H1 (cell line): Measurements from ENCODE around the gene UBE2G2. TPM values are rescaled to one million over a fixed set of nuclear protein-coding genes. Genes with fewer than 3 reads are reported as not detected.

Source experiments
- CTCF ChIA-PET: fragments of 300-600 bp; sonication (Branson Sonifier 250); formaldehyde crosslinking; loops from one replicate; lab custom pipeline; 2021; ENCODE audit not compliant: partially characterized antibody; lab: Charles Lee
- POLR2A ChIA-PET: fragments of 300-600 bp; sonication (Branson Sonifier 250); formaldehyde crosslinking; loops from one replicate; lab custom pipeline; 2021; ENCODE audit warnings: inconsistent platforms; ENCODE audit not compliant: partially characterized antibody; lab: Charles Lee
- DNase-seq, 2 experiments: peaks; one replicate each; pipeline versions ENCODE4 v3.0.0 to v3.0.0-alpha.2; 2010 to 2022; ENCODE audit warnings: low spot score in 2 of 2, low read depth in 1 of 2, mixed read lengths in 1 of 2
- FAIRE-seq: peaks from 2 replicates; lab custom pipeline; 2011; peaks lifted over from hg19 to GRCh38; lab: Jason Lieb, UNC
- H2AFZ ChIP-seq: 2 replicates; pipeline ENCODE4 v1.8.1; 2012; ENCODE audit warnings: low read length, inconsistent platforms
- H2AK5ac ChIP-seq: 2 replicates; pipeline ENCODE4 v1.6.1; 2013; ENCODE audit warnings: low read depth, low read length
- H2BK120ac ChIP-seq: replicated peaks from 2 replicates; pipeline ENCODE3; 2013; ENCODE audit warnings: low read depth, low read length, inconsistent platforms
- H2BK12ac ChIP-seq: 2 replicates; pipeline ENCODE4 v1.6.1; 2013; ENCODE audit warnings: low read depth, low read length
- H2BK15ac ChIP-seq: 2 replicates; pipeline ENCODE4 v1.6.1; 2013; ENCODE audit warnings: low read length
- H2BK20ac ChIP-seq: 2 replicates; pipeline ENCODE4 v1.6.1; 2013; ENCODE audit warnings: low read length
- H2BK5ac ChIP-seq: 2 replicates; pipeline ENCODE4 v1.6.1; 2013; ENCODE audit warnings: low read depth, low read length
- H3K14ac ChIP-seq: 2 replicates; pipeline ENCODE4 v1.6.1; 2013; ENCODE audit warnings: inconsistent platforms; ENCODE audit not compliant: insufficient read length
- H3K18ac ChIP-seq: 2 replicates; pipeline ENCODE4 v1.6.1; 2013; ENCODE audit warnings: low read length; ENCODE audit errors: extremely low read depth
- H3K23ac ChIP-seq: 2 replicates; pipeline ENCODE4 v1.6.1; 2013; ENCODE audit warnings: inconsistent platforms; ENCODE audit not compliant: insufficient read length
- H3K23me2 ChIP-seq: 2 replicates; pipeline ENCODE4 v1.6.1; 2013; ENCODE audit warnings: low read depth, low read length
- H3K27ac ChIP-seq: 2 replicates; pipeline ENCODE4 v1.6.1; 2011; ENCODE audit warnings: low read depth, low read length, inconsistent platforms
- H3K27me3 ChIP-seq, 4 experiments: replicated peaks in 1 of 4; 1 replicate in 1 of 4; 2 replicates in 3 of 4; pipeline versions ENCODE4 v1.6.1 to v1.8.1; 2011 to 2013; ENCODE audit warnings: low read length in 3 of 4, mild to moderate bottlenecking in 3 of 4, inconsistent platforms in 2 of 4, mixed read lengths in 2 of 4, moderate library complexity in 1 of 4; ENCODE audit not compliant: control insufficient read depth in 3 of 4, insufficient read depth in 3 of 4; ENCODE audit errors: extremely low read depth in 1 of 4
- H3K36me3 ChIP-seq, 4 experiments: 2 replicates each; pipeline versions ENCODE4 v1.6.1 to v1.8.1; 2011 to 2013; ENCODE audit warnings: mild to moderate bottlenecking in 4 of 4, low read length in 3 of 4, moderate library complexity in 2 of 4, control low read depth in 1 of 4, inconsistent platforms in 1 of 4; ENCODE audit not compliant: insufficient read depth in 4 of 4, control insufficient read depth in 2 of 4
- H3K4ac ChIP-seq: replicated peaks from 2 replicates; pipeline ENCODE3; 2013; ENCODE audit warnings: low read length, low read depth, mixed read lengths, inconsistent platforms; ENCODE audit not compliant: insufficient read length
- H3K4me1 ChIP-seq, 4 experiments: replicated peaks in 1 of 4; 1 replicate in 1 of 4; 2 replicates in 3 of 4; pipeline versions ENCODE4 v1.6.1 to v1.8.1; 2011 to 2013; ENCODE audit warnings: low read length in 3 of 4, inconsistent platforms in 2 of 4, mixed read lengths in 1 of 4; ENCODE audit not compliant: insufficient read depth in 4 of 4, control insufficient read depth in 3 of 4
- H3K4me2 ChIP-seq, 2 experiments: 2 replicates each; pipeline versions ENCODE4 v1.6.1 to v1.8.1; 2011 to 2013; ENCODE audit warnings: low read depth in 2 of 2, low read length in 2 of 2, control low read depth in 1 of 2, inconsistent platforms in 1 of 2, mild to moderate bottlenecking in 1 of 2; ENCODE audit not compliant: insufficient read depth in 1 of 2
- H3K4me3 ChIP-seq, 4 experiments: fragments of 200-600, 300-600 bp in 1 of 4; sonication (generic), shearing (Covaris generic), sonication (Bioruptor Twin) in 1 of 4; 2 replicates each; pipeline versions ENCODE4 v1.5.1 to v1.8.1; 2011 to 2016; ENCODE audit warnings: low read length in 4 of 4, low read depth in 3 of 4, control low read depth in 2 of 4, inconsistent platforms in 2 of 4, mild to moderate bottlenecking in 2 of 4, mixed read lengths in 1 of 4, moderate library complexity in 1 of 4; ENCODE audit not compliant: insufficient read depth in 2 of 4; ENCODE audit errors: extremely low read depth in 1 of 4
- H3K56ac ChIP-seq: replicated peaks from 2 replicates; pipeline ENCODE3; 2013; ENCODE audit warnings: low read depth, mild to moderate bottlenecking, mixed read lengths, low read length, inconsistent platforms; ENCODE audit not compliant: insufficient read length
- H3K79me1 ChIP-seq: 2 replicates; pipeline ENCODE4 v1.6.1; 2013; ENCODE audit warnings: low read depth, low read length, control low read depth
- H3K79me2 ChIP-seq, 2 experiments: 2 replicates each; pipeline versions ENCODE4 v1.6.1 to v1.8.1; 2012 to 2013; ENCODE audit warnings: low read length in 2 of 2, mild to moderate bottlenecking in 2 of 2, inconsistent platforms in 1 of 2; ENCODE audit not compliant: insufficient read depth in 2 of 2, control insufficient read depth in 1 of 2
- H3K9ac ChIP-seq, 4 experiments: replicated peaks in 1 of 4; 1 replicate in 1 of 4; 2 replicates in 3 of 4; pipeline versions ENCODE4 v1.6.1 to v1.8.1; 2011 to 2013; ENCODE audit warnings: low read depth in 3 of 4, low read length in 3 of 4, control low read depth in 2 of 4, mild to moderate bottlenecking in 2 of 4, moderate library complexity in 2 of 4, inconsistent platforms in 1 of 4; ENCODE audit errors: extremely low read depth in 1 of 4
- H3K9me3 ChIP-seq, 2 experiments: 2 replicates each; pipeline versions ENCODE4 v1.6.1 to v1.8.1; 2012 to 2013; ENCODE audit warnings: mild to moderate bottlenecking in 2 of 2, moderate library complexity in 2 of 2, control low read depth in 1 of 2, inconsistent platforms in 1 of 2, low read depth in 1 of 2, low read length in 1 of 2, mixed read lengths in 1 of 2; ENCODE audit not compliant: insufficient read depth in 2 of 2
- H4K20me1 ChIP-seq, 2 experiments: replicated peaks in 1 of 2; 2 replicates each; pipeline versions ENCODE3 to v1.8.1; 2011 to 2013; ENCODE audit warnings: inconsistent platforms in 2 of 2, low read length in 2 of 2, mild to moderate bottlenecking in 1 of 2; ENCODE audit not compliant: insufficient read depth in 2 of 2, control insufficient read depth in 1 of 2
- H4K5ac ChIP-seq: 2 replicates; pipeline ENCODE4 v1.6.1; 2013; ENCODE audit warnings: low read length, low read depth, mixed read lengths, inconsistent platforms; ENCODE audit not compliant: insufficient read length
- H4K8ac ChIP-seq: 2 replicates; pipeline ENCODE4 v1.8.0; 2013; ENCODE audit warnings: mild to moderate bottlenecking, moderate library complexity, low read length, inconsistent platforms; ENCODE audit not compliant: insufficient read depth; ENCODE audit errors: extremely low read depth
- H4K91ac ChIP-seq: replicated peaks from 2 replicates; pipeline ENCODE3; 2013; ENCODE audit warnings: low read length, mixed read lengths, inconsistent platforms; ENCODE audit not compliant: insufficient read length
- POU5F1 ChIP-seq: IDR thresholded peaks from 2 replicates; pipeline ENCODE4 v1.6.1; 2011; ENCODE audit warnings: low read depth, mild to moderate bottlenecking, low read length, moderate library complexity
- WGBS, 2 experiments: shearing (Covaris generic) in 1 of 2; methylation state at CpG; one replicate each; pipeline versions ENCODE4 v1.1.6 to v1.1.7; 2013 to 2015; ENCODE audit warnings: low lambda C conversion rate in 2 of 2, mixed read lengths in 2 of 2, inconsistent platforms in 1 of 2, low coverage in 1 of 2, missing lambda C conversion rate in 1 of 2; ENCODE audit not compliant: insufficient replicate concordance in 2 of 2, insufficient coverage in 1 of 2, insufficient read length in 1 of 2; ENCODE audit errors: extremely low coverage in 1 of 2, missing lambda C conversion rate in 1 of 2; 5-methylcytosine and 5-hydroxymethylcytosine counted together
- polyA plus RNA-seq, 7 experiments: library from polyadenylated mRNA; depleted of rRNA in 3 of 7; stranded (reverse) in 5 of 7; unstranded in 2 of 7; fragments of >200 nt in 5 of 7; fragments of 200-250 nt in 2 of 7; gene quantifications; 1 replicate in 5 of 7; 2 replicates in 1 of 7; 4 replicates in 1 of 7; pipeline versions ENCODE4 v1.2.1 to v1.2.3, GENCODE V29; 2011 to 2013; ENCODE audit warnings: missing spikeins in 2 of 7, mixed read lengths in 2 of 7
- total RNA-seq: library from RNA; stranded (reverse); fragmentation: NEBNext Ultra II Directional; extraction: Animal tissue kit (Norgen Biotek cat#: 25700); gene quantifications from 2 replicates; pipeline ENCODE4 v1.2.1, GENCODE V29; 2021

Gene UBE2G2
- total and polyA plus RNA-seq, 2 of the 8 experiments (the other 6 are each of a cell fraction or from before 2014, with no cell fraction given) = 96.3 to 101 TPM

GRCh38 chr21:44813149-44813548 is 11.5 kb upstream of the UBE2G2 start:
- H3K27me3 ChIP-seq = no peaks in the 10 kb centered on the region
- no peak for TF ChIP-seq POU5F1
- H3K23me2 ChIP-seq = peaks cover 9% of the 10 kb centered on the region; the same call in 1 of the 2 replicates
- H2BK12ac ChIP-seq = no peak overlapping the region
- FAIRE-seq (no peak), DNase-seq (no peak)
- H4K5ac ChIP-seq = no peak overlapping the region
- H2AFZ ChIP-seq = no peak overlapping the region
- H2AK5ac ChIP-seq = no peak overlapping the region
- H4K91ac ChIP-seq = no peak overlapping the region
- ChIA-PET CTCF (interaction anchor here (0.7 to 1.3 kb wide), 8 partner anchors 10 to 114 kb away, joined by 3 to 6 read pairs (median 3); no protein-coding TSS in a partner anchor), POLR2A (interaction anchor here (4.4 kb wide), 1 partner anchor 11 kb away, joined by 72 read pairs; the partner anchor contains the start of gene UBE2G2)
- H3K79me2 ChIP-seq = peaks cover 10 to 63% of the 10 kb centered on the region in 2 experiments
- peaks cover 20% of the 10 kb centered on the region for H3K79me1 ChIP-seq
- no peaks in the 10 kb centered on the region for H3K9me3 ChIP-seq
- WGBS, 2 experiments = 89% methylated on average over 10 of the region's 10 CpGs; no CpG with 5 or more reads in 1 of the 2 experiments
- no peak overlapping the region for H3K9ac ChIP-seq
- H3K36me3 ChIP-seq = peaks cover 0 to 6% (median 4%) of the 10 kb centered on the region in 4 experiments; a peak in 6 of 8 replicates
- no peak overlapping the region for H3K4me3 ChIP-seq
- no peak overlapping the region for H3K4ac ChIP-seq
- H3K27ac ChIP-seq = no peak overlapping the region
- peaks cover 11 to 30% of the 10 kb centered on the region in 2 experiments for H4K20me1 ChIP-seq
- no peak overlapping the region for H3K14ac ChIP-seq
- no peak overlapping the region for H2BK120ac ChIP-seq
- H2BK5ac ChIP-seq = no peak overlapping the region
- no peak overlapping the region for H3K56ac ChIP-seq
- no peak overlapping the region for H3K23ac ChIP-seq
- H2BK20ac ChIP-seq = no peak overlapping the region
- no peak overlapping the region for H3K18ac ChIP-seq
- no peak overlapping the region for H3K4me2 ChIP-seq
- H4K8ac ChIP-seq = no peak overlapping the region; the same call in 1 of the 2 replicates
- peaks cover 0 to 15% (median 5%) of the 10 kb centered on the region in 4 experiments; a peak in 4 of 7 replicates for H3K4me1 ChIP-seq
- H2BK15ac ChIP-seq = no peak overlapping the region
